GM18511 (cell line): ENCODE measurements around the gene ATF6.
A peak's percentile ranks its signal among the peaks of the same experiment; 100 is the strongest.
"Not testable (repeated sequence)": the region's sequence is repeated elsewhere in the genome, so short reads cannot be mapped to it uniquely, and the experiment has no call there.

Experiments used
- ATAC-seq: cut with Tn5 transposase; IDR thresholded peaks from one replicate; pipeline ENCODE4 v1.9.1; 2021; ENCODE audit warnings: mild to moderate bottlenecking, moderate library complexity; ENCODE audit not compliant: unreplicated experiment

The ATF6 gene

GRCh38 chr1:161733526-161733925, 32.6 kb upstream of the ATF6 start:
- no peak for ATAC-seq

GRCh38 chr1:161735837-161736236, 30.3 kb upstream of the ATF6 start:
- no peak for ATAC-seq

DNA sequence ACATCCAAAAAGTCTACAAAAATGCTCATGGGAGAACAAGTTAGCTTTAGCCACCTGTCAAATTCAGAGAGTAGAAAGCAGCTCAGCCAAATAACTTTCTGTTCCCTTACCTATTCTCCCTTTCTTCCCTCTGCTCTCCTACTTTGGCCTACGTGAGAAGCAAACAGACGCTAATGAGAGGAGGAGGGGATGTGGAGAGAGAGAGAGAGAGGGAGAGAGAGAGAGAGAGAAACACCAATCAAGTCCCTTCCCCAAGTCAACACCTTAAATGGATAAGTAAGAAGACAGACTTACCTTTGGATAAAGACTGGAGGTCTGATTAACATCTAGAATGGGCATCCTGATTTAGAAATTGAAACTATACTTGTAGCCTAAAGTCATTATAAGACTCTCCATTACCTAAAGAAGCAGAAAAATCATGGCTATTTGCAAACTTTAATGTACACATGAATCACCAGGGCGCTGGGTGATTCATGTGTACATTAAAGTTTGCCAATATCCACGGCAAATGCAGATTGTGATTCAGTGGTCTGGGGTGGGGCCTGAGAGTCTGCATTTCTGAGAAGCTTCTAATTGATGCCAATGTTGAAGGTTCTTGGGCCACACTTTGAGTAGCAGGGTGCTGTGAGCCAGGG, 29.7 kb upstream of the ATF6 start:
- no peak for ATAC-seq

- no peak for ATAC-seq
Observed at GRCh38 chr1:161737625-161738024, 28.5 kb upstream of the ATF6 start.

DNA sequence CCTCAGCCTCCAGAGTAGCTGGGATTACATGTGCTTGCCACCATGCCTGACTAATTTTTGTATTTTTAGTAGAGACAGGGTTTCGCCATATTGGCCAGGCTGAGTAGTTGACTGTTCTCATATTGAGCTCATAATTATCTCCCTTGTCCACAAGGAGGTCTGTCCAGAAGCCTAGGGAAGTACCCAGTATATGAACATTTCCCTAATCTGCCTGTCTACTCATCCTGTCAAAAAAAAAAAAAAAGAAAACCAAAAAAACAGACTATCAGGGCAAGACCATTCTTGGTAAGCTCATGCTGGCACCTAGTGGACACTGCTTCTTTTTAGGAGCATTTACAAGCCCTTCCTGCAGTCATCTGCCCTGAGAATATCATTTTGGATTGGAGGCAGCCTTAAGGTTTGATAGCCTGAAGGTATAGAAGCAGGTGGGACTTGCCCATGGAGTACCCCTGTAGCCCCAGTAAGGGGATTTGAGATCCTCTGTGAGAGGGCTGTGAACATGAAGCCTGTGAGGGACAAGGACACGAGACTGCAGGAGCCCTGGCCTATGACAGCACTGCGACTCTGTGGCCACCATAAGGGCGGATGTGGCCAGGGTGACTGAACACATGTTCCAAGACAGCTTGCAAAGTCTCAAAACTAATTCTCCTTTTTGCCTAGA, 27.4 kb upstream of the ATF6 start:
- peak; percentile 73 for ATAC-seq

- ATAC-seq = peak; percentile 39
Observed at GRCh38 chr1:161739865-161740566, 26.1 kb upstream of the ATF6 start.

DNA sequence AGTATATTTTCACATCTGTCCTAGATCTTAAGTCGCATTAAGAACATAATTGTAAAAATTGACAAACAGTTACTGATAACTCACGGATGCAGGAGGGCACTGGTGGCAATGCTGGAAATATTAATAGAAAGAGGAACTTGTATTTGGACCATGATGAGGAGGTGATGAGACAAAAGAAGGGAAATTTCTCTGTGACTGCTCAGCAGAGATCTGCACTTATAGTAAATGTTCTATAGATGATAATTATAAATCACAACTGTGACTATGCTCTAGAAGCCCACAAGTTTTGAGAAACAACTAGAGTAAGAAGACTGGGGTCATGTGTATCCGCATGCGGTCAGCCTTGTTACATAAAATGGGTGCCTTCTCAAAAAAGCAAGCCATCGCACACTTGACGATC, 25.2 kb upstream of the ATF6 start:
- ATAC-seq = no peak

DNA sequence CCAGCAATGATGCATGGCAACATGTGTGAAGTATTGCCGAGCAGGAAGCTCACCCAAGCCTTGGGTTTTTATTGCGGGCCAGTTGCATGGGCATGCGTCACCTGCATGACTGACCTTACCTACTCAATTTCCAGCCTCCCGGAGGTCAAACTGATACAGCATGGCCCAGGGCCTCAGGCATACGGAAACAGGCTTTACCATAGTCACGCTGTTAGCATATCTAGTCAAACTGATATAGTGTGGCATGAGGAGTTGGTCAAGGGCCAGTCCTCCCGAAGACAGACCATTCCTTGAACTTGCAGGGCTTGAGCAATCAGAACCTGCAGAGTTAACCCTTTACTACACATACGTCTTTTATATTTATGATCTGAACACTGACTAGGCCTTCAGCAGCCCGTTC, 22.9 kb upstream of the ATF6 start:
- ATAC-seq = no peak

DNA sequence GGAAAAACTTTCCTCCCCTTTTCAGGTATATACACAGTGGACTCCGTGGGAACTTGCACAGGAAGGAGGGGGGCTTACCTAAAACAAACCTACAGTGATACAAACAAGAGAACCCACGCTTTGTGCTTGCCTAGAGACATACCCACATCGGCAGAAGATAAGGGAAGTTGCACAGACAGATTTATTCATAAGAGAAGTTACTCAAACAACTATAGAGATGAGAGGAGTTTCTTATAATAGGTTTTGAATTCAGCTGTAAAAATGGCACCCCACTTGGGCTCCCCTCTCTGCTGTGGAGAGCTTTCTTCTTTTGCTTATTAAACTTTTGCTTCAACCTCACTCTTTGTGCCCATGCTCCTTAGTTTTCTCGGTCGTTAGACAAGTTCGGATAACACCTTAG, 18.3 kb upstream of the ATF6 start:
- ATAC-seq = no peak

GRCh38 chr1:161749509-161750407, 16.4 kb upstream of the ATF6 start, which contains the start of gene DUSP12:
TSS of gene DUSP12 (plus strand) at chr1:161749786. CDS start at chr1:161749802, 16 bp downstream.
- ATAC-seq = peak; percentile 97

GRCh38 chr1:161763522-161764098, 2.5 kb upstream of the ATF6 start:
- no peak for ATAC-seq

- no peak for ATAC-seq
Observed at GRCh38 chr1:161768461-161768860, 2.3 kb downstream of the ATF6 start.

GRCh38 chr1:161768986-161769672, 3.0 kb downstream of the ATF6 start:
- ATAC-seq = no peak

- not testable (repeated sequence) for ATAC-seq
Observed at GRCh38 chr1:161769673-161770045, 3.5 kb downstream of the ATF6 start.

GRCh38 chr1:161770250-161770649, 4.1 kb downstream of the ATF6 start:
- no peak for ATAC-seq

DNA sequence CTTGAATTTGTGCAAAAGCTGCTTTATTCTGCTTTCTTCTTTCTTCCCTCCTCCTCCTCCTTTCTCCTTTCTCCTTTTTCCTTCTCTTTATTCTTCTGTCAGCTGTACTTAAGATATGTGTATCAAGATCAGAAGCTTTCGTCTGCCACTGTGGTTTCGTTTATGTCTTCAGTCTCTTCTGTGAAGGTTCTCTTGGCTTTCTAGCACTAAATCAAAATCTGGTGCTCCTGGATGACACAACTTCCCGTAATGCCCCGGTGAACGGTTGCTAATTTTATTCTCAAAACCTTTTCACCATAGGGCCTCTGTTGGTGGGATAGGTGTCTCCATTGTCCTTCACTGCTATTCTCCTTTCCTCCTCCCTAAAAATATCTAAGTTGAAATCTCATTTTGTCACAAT, 5.0 kb downstream of the ATF6 start:
- no peak for ATAC-seq

DNA sequence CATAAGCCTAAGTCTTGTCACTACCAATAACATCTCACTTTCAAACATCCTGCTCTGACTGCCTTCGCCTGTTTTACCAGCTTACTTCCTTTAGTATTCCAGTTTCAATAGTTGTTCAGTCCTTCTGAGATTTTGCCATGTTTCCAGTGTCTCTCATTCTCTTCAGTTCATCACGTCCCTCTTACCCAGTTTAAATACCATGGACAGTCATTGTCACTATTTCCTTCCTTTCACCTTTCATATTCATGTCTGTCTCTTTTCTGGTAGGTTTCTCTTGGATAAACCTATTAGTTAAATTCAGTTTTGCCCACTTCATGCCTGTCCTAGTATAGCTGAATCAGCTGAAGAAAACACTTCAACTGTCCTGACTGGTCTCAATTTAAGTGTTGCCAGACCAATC, 5.9 kb downstream of the ATF6 start:
- ATAC-seq = no peak

DNA sequence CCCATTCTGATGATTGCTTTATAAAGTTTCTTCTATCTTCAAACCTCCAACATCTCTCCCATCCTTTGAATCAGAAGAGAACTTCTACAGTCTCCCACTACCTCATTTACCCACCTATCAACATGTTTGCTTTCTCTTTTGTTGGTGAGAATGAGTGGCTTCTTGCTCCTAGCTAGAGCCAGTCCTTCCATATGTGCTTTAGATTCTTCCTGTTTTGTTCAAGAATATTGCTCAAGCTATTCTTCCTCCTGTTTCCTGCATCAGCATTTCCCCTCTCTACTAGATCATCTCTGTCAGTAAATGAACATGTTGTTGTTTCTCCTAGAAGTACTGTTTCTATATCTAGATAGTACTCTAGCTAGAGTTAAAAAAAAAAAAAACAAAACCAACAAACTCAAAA, 6.3 kb downstream of the ATF6 start:
- no peak for ATAC-seq

DNA sequence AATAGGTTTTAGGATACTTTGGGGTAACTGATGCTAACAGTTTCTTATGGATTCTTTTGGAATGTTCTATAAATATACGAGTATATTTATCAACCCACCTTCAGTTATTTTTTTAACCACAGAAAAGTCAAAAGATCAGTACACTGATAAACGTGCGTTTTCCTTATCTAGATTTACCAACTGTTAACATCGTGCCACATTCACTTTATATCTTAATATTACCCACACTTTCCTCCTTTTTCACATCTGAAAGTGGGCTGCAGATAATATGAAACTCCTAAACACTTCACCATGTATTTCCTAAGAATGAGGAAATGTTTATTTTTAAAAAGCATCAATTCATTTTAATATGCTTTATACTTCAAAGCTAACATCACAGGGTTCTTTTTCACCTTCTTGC, 7.7 kb downstream of the ATF6 start:
- no peak for ATAC-seq

DNA sequence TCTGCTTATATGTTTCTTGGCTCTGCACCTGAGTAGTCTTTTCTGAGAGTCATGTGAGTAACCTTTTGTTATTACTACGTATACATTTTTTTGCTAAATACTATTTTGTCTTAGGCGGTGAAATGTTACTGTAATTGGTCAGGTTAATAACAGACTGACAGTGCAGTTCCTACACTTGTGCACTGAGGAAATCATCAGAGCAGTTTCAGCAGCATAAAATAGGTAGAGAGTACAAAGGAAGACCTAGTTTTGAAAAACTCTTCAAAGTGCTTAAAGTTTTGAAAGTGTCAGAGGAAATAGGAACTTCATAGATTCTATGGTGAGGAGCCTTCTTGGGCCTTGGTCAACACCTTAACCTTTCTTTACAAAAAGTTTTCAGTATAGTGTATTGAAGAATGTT, 11.1 kb downstream of the ATF6 start:
- no peak for ATAC-seq
